Embryonic facial prominence (tissue), 1 donor: ENCODE results near the gene RECQL5.

Experiments used
- DNase-seq: peaks from one replicate; pipeline ENCODE4 v3.0.0-alpha.2; 2016; ENCODE audit errors: extremely low spot score

RECQL5 gene

DNA sequence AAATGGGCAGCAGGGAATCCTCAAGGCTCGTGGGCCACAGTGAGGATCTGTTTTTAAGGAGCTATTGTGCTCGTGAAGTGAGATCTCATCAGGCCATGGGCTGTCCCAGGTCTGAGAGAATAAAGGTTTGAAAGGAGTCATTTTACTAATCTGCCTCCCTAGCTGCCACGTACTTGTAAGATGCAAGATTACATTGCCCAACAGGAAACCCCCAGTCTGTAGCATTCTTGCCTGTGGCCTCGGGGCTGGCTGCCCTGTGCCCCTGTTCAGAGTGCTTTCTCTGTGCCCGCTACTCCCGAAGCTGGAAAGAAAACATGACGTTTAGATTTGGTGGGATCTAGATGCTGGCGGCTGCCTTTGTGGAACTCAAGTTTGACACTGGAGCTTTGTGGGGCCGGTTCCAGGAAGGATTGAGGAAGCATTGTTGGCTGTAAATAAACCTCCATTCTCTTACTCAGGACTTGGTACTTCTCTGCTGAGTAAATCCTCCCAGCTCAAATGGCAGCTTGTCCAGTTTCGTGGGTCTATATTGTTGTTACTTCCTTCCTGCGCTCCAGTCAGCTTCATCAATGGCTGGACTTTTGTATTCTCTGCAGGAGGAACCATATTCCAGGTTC, 21.4 kb upstream of the RECQL5 start:
- DNase-seq, result no peak

GRCh38 chr17:75685499-75685898, 18.5 kb upstream of the RECQL5 start:
- no peak for DNase-seq

- DNase-seq, result no peak
Measured at GRCh38 chr17:75684924-75685323, 18.0 kb upstream of the RECQL5 start.

DNA sequence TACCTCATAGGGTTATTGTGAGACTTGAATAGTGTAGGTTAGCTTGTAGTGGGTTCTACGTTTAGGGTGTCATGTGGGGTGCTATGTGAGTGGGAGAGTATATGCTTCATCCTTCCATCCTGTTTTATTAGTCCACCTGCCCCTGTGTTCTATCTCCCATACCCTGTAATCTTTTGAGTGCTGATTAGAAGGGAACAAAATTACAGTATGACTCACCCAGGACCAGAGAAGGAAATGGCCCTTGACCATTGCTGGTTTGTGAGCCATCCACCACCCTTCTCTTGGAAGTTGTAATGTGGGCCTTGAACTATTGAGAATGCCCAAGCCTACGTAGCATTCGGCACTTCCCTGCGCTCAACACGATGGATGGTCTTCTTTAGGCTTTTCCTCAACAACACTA, 17.3 kb upstream of the RECQL5 start:
- DNase-seq, result no peak

DNA sequence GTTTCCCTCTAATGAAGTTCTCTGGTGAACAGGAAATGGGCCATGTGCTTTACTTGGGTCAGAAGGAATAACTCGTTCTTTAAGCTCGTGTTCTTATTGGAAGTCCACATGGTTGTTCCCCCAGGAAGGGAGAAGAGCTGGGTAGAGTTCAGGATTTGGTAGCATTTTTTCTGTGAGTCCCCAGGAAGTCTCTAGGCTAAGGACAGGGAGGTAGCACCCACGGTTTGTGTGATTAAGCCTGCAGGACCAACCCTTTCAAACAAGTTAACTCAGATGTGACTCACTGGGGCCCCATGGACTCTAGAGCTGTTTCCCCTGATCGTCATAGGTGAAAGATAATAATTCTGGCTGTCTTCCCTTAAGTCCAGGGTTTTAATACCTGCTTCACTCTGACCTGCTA, 16.6 kb upstream of the RECQL5 start:
- no peak for DNase-seq

GRCh38 chr17:75681289-75681688, 14.3 kb upstream of the RECQL5 start:
- no peak for DNase-seq

- DNase-seq, result no peak
Measured at GRCh38 chr17:75680431-75680830, 13.5 kb upstream of the RECQL5 start.

- no peak for DNase-seq
Measured at GRCh38 chr17:75679706-75680211, 12.8 kb upstream of the RECQL5 start.

DNA sequence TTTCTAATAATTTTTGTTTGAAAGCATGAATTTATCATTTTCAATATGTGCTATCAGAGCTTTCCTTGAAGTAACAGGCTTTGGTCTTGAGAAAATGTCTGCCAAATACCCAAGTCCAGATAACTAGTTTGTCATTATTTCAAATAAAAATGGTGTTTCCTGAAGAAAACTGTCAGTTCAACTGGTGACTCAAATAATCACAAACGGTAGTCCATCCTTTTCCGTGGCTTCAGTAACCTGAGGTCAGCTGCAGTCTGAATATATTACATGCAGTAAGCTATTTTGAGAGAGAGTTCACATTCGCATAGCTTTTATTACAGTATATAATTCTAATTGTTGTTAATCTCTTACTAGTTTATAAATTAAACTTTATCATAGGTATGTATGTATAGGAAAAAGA, 9.5 kb upstream of the RECQL5 start:
- DNase-seq, result no peak

GRCh38 chr17:75673487-75673886, 6.5 kb upstream of the RECQL5 start:
- DNase-seq, result no peak

- DNase-seq, result no peak
Measured at GRCh38 chr17:75672011-75672410, 5.1 kb upstream of the RECQL5 start.

- no peak for DNase-seq
Measured at GRCh38 chr17:75670868-75671267, 3.9 kb upstream of the RECQL5 start.

DNA sequence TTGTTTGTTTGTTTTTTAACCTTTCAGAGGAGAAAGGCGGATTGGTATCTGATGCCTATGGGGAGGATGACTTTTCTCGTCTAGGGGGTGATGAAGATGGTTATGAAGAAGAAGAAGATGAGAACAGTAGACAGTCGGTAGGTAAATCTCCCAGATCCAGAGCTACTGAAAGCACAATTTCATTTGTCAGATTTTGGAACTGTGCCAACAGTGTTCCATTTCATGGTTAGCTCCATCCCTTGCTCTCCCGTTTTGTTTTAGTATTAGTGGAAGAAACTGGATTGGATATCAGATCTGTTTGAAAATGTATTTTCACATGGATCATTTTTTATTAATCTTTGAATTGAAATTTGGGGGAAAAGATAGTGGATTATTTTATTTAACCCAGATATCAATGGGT, 1.5 kb upstream of the RECQL5 start:
- DNase-seq, result no peak

DNA sequence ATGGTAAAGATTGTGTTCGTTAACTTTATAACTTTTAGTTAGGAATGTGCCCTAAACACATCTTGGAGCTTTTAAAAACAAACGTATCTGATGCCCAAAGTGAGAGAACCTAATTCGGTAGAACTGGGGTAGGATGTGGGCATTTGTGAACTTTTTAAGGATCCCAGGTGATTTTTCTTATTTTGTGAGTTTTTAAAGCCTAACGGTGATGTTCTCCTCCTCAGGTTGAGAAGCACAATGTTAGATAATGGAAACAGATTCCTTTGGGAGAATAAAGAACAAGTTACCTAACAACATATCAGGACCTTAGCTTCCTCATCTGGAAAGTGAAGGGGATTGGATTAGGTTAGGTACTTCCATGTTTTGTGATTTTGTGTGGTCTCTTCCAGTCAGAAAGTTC, 871 bp upstream of the RECQL5 start:
- no peak for DNase-seq

GRCh38 chr17:75665981-75666380, 973 bp downstream of the RECQL5 start:
- no peak for DNase-seq

DNA sequence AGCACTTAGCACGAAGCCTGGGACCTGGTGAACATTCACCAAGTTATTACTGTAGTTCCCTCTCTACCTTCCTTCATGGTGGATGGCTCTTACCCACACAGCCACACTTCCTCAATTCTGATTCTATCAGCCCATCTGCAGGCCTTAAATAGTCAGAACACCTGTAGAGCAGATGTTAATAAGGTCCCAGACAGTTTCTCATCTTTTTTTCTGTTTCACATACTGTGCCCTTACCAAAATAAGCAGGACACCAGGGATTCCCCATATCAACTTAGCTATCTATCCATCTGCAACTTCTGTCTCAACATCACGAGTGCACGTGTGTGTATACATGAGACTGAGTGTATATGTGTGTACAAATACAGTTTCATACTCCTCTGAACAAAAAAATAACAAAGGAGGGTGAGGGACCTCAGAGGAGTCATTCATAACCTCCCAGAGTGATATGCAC, 2.8 kb downstream of the RECQL5 start:
- no peak for DNase-seq

DNA sequence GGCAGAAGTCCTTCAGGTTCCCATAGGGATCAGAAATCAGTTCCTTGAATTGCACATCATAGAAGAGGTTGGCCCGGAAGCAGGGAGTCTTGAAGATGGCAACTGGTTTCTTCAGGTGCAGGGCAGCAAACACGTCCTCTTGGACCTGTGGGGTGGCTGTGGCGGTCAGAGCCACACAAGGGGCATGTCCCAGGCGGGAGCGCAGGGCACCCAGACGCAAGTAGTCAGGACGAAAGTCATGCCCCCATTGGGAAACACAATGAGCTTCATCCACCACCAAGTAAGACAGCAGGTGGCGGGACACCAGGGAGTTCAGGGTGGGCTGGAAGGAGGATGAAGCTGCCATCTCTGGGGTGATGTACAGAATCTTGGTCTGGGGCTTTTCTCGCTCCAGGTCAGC, 4.4 kb downstream of the RECQL5 start:
- DNase-seq, result no peak

- no peak for DNase-seq
Measured at GRCh38 chr17:75661531-75661930, 5.4 kb downstream of the RECQL5 start.

- no peak for DNase-seq
Measured at GRCh38 chr17:75658237-75658636, 8.7 kb downstream of the RECQL5 start.

DNA sequence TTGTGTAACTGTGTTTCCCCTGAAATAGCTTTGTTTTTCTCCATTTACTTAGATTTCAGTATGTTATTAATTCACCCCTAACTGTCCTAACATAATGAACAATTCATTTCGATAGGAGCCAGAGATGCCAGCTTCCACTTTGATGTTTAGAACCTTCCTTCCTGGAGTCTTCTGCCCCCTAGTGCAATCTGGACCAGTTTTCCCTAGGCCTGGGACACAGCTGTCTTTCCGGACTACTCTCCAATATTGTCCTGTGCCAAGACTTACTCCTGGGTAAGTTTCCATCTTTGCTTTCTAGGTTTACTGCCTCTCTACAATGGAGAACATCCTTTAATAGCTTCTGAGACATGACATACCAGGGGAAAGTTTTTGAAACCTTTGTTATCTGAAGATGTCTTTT, 12.8 kb downstream of the RECQL5 start:
- DNase-seq, result no peak

DNA sequence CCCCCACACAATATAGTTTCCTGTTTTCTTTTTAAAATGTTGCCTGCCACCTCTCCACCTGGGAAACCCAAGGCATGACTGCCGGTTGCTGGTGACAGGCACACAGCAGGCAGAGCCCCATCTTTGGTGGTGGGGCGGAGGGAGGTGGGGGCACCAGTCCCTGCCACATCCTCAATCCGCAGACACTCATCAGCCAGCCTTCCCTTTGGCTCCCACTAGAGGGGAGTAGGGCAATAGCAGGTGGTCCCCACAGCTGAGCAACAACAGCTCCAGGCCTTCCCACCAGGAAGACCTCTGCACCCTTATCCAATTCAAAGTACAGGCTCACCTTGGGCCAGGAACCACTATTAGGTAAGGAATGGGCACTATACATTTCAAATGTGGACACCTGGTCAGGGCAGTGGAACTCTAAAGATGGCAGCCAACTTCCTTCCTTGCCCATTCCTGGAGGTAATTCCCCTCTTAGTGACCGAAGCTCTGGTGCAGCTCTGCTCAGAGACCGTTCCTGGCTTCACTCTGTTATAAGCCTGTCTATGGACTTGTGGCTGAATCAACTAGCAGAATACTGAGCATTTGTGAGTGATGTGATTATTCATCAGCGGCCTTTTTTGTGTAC, 13.9 kb downstream of the RECQL5 start:
- no peak for DNase-seq

GRCh38 chr17:75652341-75652740, 14.6 kb downstream of the RECQL5 start:
- DNase-seq, result no peak

DNA sequence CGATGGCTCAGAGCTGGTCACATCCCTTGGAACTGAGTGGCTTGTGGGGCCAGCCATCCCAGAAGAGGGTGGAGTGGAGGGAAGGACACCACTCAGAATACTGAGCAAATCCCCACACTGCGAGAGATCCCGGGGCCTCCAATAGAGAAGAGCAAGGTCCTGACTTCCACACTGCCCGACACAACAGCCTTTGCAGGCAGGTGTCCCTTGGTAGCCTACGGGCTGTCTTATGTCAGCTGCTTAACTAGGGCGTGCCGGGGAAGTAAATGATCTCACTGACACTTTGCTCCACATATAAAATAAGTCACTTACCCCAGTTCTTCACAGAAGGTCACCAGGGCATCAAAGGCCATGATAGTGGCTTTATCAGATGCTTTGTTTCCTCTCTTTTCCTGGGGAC, 16.1 kb downstream of the RECQL5 start:
- DNase-seq, result no peak

DNA sequence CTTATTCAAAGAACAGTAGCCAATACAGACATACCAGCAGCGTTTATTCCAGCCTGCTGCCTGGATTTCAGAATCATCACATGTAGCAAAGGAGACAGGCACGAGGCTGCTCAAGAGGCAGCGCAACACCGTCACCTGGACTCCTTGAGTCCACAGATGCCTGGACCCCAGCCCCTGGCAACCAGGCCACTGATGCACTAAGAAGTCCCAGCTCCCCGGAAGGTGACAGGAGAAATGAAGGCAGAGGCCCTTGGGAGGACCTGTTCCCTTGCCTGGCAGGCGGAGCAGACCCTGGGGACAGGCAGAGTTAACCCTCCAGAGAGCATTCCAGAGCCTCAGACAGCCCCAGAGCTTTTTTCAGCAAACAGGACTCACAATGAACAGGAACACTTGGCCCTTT, 17.3 kb downstream of the RECQL5 start:
- no peak for DNase-seq
